ENCODE results near the gene CLPTM1L.

CLPTM1L gene, protein sequence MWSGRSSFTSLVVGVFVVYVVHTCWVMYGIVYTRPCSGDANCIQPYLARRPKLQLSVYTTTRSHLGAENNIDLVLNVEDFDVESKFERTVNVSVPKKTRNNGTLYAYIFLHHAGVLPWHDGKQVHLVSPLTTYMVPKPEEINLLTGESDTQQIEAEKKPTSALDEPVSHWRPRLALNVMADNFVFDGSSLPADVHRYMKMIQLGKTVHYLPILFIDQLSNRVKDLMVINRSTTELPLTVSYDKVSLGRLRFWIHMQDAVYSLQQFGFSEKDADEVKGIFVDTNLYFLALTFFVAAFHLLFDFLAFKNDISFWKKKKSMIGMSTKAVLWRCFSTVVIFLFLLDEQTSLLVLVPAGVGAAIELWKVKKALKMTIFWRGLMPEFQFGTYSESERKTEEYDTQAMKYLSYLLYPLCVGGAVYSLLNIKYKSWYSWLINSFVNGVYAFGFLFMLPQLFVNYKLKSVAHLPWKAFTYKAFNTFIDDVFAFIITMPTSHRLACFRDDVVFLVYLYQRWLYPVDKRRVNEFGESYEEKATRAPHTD

DNA sequence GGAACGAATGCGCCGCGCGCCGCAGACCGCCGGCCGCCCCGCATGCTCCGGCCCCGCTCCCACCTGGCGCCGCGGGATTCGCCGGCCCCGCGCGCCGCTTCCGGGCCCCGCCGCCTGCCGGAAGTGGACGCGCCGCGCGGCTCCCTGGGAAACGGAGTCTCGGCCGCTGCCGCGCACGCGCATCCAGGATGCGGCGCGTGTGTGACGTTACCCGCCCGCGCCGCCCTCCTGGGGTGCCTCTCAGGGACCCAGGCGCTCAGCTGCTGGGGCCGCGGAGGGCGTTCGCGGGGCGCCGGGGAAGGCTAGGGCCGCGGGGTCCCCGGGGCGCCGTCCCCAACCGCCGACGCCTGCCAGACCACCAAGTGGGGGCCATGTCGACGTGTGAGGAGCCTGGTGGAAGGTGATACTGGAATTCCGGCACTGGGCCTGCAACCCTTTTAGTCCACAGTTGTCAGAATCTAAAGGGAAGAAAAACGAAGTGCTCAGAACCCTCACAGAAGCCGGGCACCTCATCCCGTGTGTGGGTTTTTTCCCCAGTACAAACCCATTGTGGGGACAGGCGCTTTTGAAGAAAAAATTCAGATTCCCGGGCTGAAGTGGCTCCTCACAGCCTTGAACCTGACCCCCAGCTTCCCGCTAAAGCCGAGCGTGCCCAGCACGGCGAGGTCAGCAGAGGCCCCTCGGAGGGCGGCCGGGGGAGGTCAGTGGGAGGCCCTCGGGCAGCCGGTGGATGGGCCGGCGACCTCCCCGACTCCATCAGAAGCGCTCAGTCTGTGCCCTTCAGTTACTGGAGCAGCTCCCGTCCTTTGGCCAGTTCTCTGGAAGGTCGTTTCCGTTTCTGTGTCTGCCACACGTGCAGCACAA lies at the start of gene CLPTM1L:
CLPTM1L (minus strand) TSS at position 125 of the 864 bp plus-strand sequence. CDS start 258 bp downstream, outside the sequence.
- peak; percentile 71 for DNase-seq (ENCODE audit: low spot score)

DNA sequence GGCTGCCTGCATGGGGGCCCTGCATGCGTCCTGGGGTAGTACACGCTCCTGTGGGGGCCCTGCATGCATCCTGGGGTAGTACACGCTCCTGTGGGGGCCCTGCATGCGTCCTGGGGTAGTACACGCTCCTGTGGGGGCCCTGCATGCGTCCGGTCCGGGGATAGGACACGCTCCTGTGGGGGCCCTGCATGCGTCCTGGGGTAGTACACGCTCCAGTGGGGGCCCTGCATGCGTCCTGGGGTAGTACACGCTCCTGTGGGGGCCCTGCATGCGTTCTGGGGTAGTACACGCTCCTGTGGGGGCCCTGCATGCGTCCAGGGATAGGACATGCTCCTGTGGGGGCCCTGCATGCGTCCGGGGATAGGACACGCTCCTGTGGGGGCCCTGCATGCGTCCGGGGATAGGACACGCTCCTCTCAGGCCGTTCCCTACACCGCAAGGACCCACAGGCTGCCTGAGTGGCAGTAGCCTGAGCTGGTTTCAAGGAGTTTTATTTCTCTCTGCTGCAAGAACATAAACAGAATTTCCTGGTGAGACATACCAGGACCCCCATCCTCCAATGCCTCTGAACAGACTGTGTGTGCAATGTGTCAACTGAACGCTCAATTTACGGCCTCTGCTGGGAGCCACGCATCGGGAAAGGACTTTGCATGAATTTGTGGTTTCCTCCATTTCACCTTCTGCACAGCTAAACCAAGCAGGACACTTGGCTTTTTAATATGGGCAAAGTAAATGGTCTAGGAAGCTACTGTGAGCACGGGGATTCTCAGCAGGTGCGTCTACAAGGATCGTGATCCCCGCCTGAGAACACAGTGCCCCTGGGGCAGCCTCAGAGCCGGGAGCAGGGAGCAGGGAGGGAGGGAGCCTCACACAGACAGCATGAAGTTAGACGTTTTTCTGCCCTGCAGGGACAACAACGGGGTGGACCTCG lies 48.9 kb upstream of the CLPTM1L start:
- no peak for DNase-seq (ENCODE audit: low spot score)

GRCh38 chr5:1392801-1393565 lies 48.1 kb upstream of the CLPTM1L start:
- DNase-seq (ENCODE audit: low spot score) = no peak

DNA sequence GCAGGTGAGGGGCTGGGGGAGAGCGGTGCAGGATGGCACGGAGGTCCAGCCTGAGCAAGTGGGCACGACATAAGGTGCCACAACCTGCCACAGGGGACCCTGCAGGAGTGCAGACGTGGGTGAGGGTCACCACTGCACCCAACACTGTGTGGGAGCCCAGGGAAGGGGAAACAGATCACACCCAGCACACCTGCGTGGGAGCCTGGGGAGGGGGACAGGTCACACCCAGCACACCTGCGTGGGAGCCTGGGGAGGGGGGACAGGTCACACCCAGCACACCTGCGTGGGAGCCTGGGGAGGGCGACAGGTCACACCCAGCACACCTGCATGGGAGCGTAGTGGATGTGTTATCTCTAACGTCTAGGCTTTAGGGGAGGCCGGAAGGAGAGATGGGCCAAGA lies 47.4 kb upstream of the CLPTM1L start:
- no peak for DNase-seq (ENCODE audit: low spot score)

DNA sequence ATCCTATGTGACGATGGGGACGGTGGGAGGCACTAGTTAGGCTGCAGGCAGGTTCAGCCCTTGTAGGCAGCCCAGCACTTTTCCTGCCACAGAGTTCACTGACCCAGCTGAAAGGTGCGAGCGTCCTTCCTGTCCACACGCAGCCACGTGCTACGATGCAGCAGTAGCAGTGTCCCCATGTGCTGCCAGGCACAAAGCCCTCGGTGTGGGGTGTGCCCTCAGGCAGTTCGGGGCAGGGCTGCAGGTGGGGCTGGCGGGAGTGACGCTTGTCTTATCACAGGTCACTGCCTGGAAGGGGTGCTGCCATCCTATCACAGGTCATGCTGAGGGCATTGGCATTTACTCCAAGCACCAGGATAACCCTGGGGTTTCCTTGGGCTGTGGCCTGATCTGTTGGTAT lies 46.8 kb upstream of the CLPTM1L start:
- no peak for DNase-seq (ENCODE audit: low spot score)

- no peak for DNase-seq (ENCODE audit: low spot score)
These were observed 46.1 kb upstream of the CLPTM1L start for GRCh38 chr5:1390861-1391600.

GRCh38 chr5:1390333-1390732 lies 45.4 kb upstream of the CLPTM1L start:
- DNase-seq (ENCODE audit: low spot score) = no peak

GRCh38 chr5:1388383-1388967 lies 43.6 kb upstream of the CLPTM1L start:
- no peak for DNase-seq (ENCODE audit: low spot score)

DNA sequence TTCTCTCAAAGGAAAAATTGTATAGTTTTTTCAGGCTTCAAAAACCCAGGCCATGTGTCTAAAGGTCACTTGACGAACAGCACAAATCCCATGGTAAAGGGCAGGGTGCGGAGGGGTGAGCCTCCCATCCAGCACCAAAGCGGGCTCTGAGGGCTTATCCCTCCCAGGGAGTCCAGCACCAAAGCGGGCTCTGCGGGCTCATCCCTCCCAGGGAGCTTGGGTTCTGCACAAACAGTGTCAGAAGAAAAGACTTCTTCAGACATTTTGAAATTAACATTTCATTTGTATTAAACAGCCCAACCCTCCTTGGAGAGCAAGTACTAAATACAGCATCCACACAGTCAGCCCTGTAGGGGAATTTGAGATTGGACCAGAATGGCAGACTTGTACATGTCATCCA lies 43.0 kb upstream of the CLPTM1L start:
- DNase-seq (ENCODE audit: low spot score) = no peak

DNA sequence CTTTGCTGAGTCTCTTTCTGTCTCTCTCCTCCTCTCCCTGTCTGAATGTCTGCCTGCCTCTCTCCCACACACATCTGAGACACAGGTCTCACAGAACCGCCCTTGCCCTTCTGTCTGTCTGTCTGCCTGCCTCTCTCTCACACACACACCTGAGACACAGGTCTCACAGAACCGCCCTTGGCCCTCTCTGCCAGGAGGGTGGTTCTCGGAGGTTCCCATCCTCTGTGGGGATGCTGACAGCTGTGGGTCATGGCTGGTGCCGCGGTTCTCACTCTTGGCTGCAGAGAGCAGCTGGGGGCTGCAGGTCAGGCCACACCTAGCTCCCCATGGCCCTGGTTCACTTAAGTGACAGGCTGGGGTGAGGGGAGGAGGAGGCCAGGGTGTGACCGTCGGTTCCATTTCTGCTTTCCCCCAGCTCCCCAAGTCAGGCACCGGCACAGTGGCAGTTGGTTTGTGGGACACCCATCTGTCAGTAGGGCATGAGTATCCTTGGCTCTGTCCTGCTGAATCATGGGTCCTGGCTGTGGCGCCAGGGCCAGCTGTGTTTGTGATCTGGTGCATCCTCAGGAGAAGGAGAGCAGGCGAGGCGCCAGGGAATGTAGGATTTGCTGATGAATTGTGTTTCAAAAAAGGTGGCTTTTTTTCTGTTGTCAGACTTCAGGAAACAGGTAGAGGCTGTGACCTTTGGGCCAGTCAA lies 42.3 kb upstream of the CLPTM1L start:
- no peak for DNase-seq (ENCODE audit: low spot score)

GRCh38 chr5:1386274-1386717 lies 41.4 kb upstream of the CLPTM1L start:
- peak; percentile 40 for DNase-seq (ENCODE audit: low spot score)

GRCh38 chr5:1385395-1386273 lies 40.7 kb upstream of the CLPTM1L start:
- DNase-seq (ENCODE audit: low spot score) = peak; percentile 67

DNA sequence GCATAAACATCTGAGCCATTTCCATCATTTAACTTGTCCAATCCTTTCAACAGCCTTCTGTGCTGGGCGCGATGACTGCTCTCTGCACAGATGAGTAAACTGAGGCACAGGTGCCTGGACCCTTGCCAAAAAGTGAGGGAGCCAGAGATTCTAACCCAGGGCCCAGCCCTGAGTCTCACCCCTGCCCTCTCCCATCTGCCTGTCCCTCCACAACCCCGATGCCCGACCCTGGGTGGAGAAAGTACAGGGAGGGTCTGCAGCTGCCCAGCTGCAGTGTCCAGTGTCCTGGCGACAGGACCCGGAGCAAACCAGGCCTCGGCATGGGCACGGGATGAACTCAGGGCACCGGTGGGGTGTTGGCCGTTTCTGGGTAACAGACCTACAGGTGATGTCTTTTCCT lies 39.6 kb upstream of the CLPTM1L start:
- no peak for DNase-seq (ENCODE audit: low spot score)

DNA sequence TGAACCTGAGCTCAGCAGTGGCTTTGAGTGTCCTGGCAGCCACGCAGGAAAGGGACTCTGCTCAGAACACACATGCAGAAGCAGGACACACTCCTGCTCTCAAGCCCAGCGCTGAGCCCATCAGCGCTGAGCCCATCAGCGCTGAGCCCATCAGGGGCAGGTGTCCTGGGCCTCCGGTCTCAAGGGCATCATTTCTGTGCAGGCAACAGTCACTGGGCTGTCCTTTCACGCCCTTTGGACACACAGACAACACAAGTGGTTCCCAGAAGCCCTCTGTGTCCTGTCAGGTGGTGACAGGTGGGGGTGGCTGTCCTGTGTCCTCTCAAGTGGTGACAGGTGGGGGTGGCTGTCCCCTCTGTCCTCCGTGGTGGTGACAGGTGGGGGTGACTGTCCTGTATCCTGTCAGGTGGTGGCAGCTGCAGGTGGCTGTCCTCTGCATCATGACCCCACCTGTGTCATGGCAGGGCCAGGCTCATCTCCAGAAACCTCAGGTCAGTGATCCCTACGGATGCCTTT lies 39.0 kb upstream of the CLPTM1L start:
- DNase-seq (ENCODE audit: low spot score) = no peak

DNA sequence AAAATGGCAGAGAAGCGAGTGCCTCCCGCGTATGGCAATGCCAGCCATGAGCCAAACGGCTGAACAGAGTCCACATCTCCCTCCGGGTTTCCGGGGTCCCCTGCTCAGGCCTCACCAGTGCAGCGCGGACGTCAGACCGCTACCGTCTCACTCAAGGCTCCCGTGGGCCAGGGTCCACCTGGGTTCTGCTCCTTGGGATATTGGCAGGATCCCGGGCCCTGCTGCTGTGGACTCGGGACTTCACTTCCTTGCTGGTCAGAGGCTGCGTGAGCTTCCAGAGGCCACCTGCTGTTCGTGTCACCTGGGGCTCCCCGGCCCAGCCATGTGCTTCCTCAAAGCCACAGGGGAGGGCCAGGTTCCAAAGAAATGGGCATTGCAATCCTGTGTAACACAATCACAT lies 38.4 kb upstream of the CLPTM1L start:
- no peak for DNase-seq (ENCODE audit: low spot score)

- DNase-seq (ENCODE audit: low spot score) = no peak
These were observed 37.4 kb upstream of the CLPTM1L start for GRCh38 chr5:1382248-1382700.

- no peak for DNase-seq (ENCODE audit: low spot score)
These were observed 36.7 kb upstream of the CLPTM1L start for GRCh38 chr5:1381370-1382247.
